Ectodermal cell (in vitro differentiated cells): ENCODE results near the gene ZNF169.
"Not testable (repeated sequence)": the region's sequence is repeated elsewhere in the genome, so short reads cannot be mapped to it uniquely, and the experiment has no call there.

Experiments used
- H3K27ac ChIP-seq: 2 replicates; pipeline ENCODE4 v1.7.0; 2013; ENCODE audit warnings: mild to moderate bottlenecking, low read depth, low read length; ENCODE audit not compliant: insufficient read depth, poor library complexity, severe bottlenecking
- H3K27me3 ChIP-seq: 2 replicates; pipeline ENCODE4 v1.7.0; 2013; ENCODE audit warnings: mild to moderate bottlenecking, low read length; ENCODE audit not compliant: insufficient read depth, control insufficient read depth, poor library complexity, severe bottlenecking
- H3K36me3 ChIP-seq: one replicate; pipeline ENCODE4 v1.7.0; 2013; ENCODE audit warnings: low read length; ENCODE audit not compliant: control insufficient read depth, insufficient read depth
- H3K4me1 ChIP-seq: one replicate; pipeline ENCODE4 v1.7.0; 2013; ENCODE audit warnings: low read length; ENCODE audit not compliant: control insufficient read depth, insufficient read depth
- H3K4me3 ChIP-seq: 2 replicates; pipeline ENCODE4 v1.7.0; 2013; ENCODE audit warnings: low read depth, low read length, control low read depth; ENCODE audit not compliant: insufficient read depth
- H3K9me3 ChIP-seq: 2 replicates; pipeline ENCODE4 v1.7.0; 2013; ENCODE audit warnings: mild to moderate bottlenecking, low read length, moderate library complexity; ENCODE audit not compliant: control insufficient read depth
- WGBS, 2 experiments: methylation state at CpG; one replicate each; pipeline ENCODE4 v1.1.7; 2013; ENCODE audit warnings: missing lambda C conversion rate in 2 of 2; 5-methylcytosine and 5-hydroxymethylcytosine counted together

ZNF169 gene

GRCh38 chr9:94245651-94246050 is 13.4 kb upstream of the ZNF169 start:
- Histone ChIP-seq H3K27ac (no peak overlapping the region), H3K36me3 (no peaks in the 10 kb centered on the region), H3K4me3 (no peak overlapping the region), H3K27me3 (no peaks in the 10 kb centered on the region), H3K9me3 (no peaks in the 10 kb centered on the region), H3K4me1 (no peaks in the 10 kb centered on the region)
- 93 to 97% methylated on average over 2 of the region's 2 CpGs for WGBS, 2 experiments

DNA sequence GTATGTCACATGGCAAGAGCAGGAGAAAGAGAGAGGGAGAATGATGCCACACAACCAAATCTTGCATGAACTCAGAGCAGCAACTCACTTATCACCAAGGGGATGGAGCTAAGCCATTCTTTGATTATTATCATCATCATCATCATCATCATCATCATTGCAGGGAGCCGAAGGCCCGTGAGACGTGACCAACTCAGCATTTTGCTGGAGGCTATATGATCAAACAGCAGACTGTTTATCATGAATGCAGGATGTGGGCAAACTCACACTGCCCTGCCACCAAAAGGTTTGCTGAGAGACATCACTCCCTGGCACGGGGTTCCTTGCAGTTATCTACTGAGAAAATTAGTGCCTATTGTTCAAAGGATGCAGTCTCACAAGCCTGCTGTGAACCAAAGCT is 8.6 kb upstream of the ZNF169 start:
- Histone ChIP-seq H3K4me3 (no peak overlapping the region), H3K9me3 (no peaks in the 10 kb centered on the region), H3K36me3 (no peaks in the 10 kb centered on the region), H3K4me1 (no peaks in the 10 kb centered on the region), H3K27me3 (no peaks in the 10 kb centered on the region), H3K27ac (no peak overlapping the region)
- 64 to 78% methylated on average over 4 of the region's 4 CpGs for WGBS, 2 experiments

GRCh38 chr9:94256007-94256406 is 3.1 kb upstream of the ZNF169 start:
- Histone ChIP-seq H3K27me3 (no peaks in the 10 kb centered on the region), H3K27ac (no peak overlapping the region), H3K36me3 (no peaks in the 10 kb centered on the region), H3K4me3 (no peak overlapping the region), H3K9me3 (no peaks in the 10 kb centered on the region), H3K4me1 (no peaks in the 10 kb centered on the region)
- 86 to 92% methylated on average over 2 of the region's 2 CpGs for WGBS, 2 experiments

DNA sequence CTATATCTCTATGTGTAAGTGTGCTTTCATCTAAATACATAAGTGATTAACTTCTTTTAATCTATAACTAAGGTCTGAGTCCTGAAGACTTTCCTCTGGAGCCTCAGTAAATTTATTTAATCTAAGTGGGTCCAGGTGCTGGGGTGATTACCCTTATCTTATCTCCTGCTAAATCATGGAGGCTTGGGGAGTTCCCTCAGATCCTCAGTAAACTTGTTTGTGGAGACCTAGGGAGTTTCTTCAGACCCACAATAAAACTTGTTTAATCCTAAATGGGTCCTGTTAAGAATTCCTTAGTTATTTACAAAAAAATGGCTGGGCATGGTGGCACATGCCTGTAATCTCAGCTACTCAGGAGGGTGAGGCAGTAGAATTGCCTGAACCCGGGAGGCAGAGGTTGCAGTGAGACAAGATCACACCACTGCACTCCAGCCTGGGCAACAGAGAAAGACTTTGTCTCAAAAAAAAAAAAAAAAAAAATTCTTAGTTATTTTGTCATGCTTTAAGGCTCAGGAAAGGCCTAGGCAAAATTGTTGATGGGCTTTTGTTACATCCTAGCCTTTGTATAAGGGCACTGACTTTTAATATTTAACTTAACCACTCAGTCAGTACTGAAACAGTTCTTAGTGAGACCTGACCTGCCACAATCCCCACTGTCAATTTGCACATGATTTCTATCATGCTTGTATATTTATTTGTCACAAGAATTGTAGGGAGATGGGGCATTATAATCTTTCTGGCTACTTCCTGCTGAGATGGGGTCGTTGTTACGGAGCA is 6.7 kb downstream of the ZNF169 start:
- not testable (repeated sequence) for H3K27ac ChIP-seq, H3K27me3 ChIP-seq, H3K4me3 ChIP-seq, H3K9me3 ChIP-seq, H3K4me1 ChIP-seq, H3K36me3 ChIP-seq
- WGBS, 2 experiments, result 92 to 94% methylated on average over 3 of the region's 3 CpGs

DNA sequence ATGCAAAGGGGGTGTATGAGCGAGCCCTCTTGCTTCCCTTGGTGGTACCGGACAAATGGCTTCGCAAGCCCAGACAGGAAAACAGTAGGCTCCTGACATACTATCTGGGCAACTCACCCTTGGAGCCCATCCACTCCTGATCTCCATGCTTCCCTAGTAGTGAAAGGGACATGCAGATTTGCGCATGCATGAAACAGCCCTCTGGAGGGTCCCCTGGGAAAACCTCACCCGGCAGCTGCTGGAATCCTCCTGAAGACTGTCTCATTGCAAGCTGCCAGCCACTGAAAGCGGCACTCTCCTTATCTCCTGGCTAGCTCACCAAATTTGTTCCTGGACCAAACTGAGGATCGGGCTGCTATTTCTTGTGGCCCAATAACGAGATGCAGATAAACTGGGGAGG is 10.2 kb downstream of the ZNF169 start:
- Histone ChIP-seq H3K4me3 (no peak overlapping the region), H3K9me3 (peaks cover 3% of the 10 kb centered on the region), H3K36me3 (peaks cover under 1% of the 10 kb centered on the region), H3K27ac (no peak overlapping the region), H3K4me1 (no peaks in the 10 kb centered on the region), H3K27me3 (no peaks in the 10 kb centered on the region)
- 95 to 96% methylated on average over 6 to 8 of the region's 8 CpGs for WGBS, 2 experiments

DNA sequence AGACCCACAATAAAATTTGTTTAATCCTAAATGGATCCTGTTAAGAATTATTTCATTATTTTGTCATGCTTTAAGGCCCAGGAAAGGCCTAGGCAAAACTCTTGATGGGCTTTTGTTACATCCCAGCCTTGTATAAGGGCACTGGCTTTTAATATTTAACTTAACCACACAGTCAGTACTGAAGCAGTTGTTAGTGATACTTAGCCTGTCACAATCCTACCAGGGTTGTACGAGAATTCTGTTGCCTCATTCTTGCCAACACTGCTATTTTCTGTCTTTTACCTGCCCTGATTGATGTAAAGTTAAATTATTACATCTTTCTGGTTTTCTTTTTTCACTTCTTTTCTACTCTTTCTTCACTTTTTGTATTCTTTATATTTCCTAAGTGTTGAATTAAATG is 10.9 kb downstream of the ZNF169 start:
- Histone ChIP-seq H3K36me3 (no peaks in the 10 kb centered on the region), H3K9me3 (peaks cover 3% of the 10 kb centered on the region), H3K4me3 (no peak overlapping the region), H3K27me3 (no peaks in the 10 kb centered on the region), H3K4me1 (no peaks in the 10 kb centered on the region), H3K27ac (no peak overlapping the region)
- 92 to 94% methylated on average over 1 of the region's 1 CpG for WGBS, 2 experiments

DNA sequence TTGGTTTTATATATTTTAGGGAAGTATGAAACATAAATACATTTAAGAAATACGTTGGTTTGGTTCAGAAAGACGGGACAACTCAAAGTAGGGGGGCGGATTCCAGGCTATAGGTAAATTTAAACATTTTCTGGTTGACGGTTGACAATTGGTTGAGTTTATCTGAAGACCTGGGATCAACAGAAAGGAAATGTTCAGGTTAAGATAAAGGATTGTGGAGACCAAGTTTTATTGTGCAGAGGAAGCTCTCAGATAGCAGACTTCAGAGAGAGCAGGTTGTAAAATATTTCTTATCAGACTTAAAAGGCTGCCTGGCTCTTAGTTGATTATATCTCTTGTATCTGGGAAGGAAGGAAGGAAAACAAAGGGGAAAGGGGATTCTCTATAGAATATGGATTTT is 17.9 kb downstream of the ZNF169 start:
- H3K36me3 ChIP-seq, result peaks cover 12% of the 10 kb centered on the region
- H3K4me1 ChIP-seq, H3K4me3 ChIP-seq, H3K27ac ChIP-seq, H3K9me3 ChIP-seq, H3K27me3 ChIP-seq: not testable (repeated sequence)
- WGBS, 2 experiments, result 93 to 96% methylated on average over 4 of the region's 4 CpGs

- no peak overlapping the region for H3K4me3 ChIP-seq
- H3K27me3 ChIP-seq, result no peaks in the 10 kb centered on the region
- H3K27ac ChIP-seq, result no peak overlapping the region
- WGBS, 2 experiments, result 97 to 98% methylated on average over 6 of the region's 6 CpGs
- peaks cover 12% of the 10 kb centered on the region for H3K36me3 ChIP-seq
- no peaks in the 10 kb centered on the region for H3K4me1 ChIP-seq
- no peaks in the 10 kb centered on the region for H3K9me3 ChIP-seq
These were observed 18.9 kb downstream of the ZNF169 start for GRCh38 chr9:94277885-94278536.

DNA sequence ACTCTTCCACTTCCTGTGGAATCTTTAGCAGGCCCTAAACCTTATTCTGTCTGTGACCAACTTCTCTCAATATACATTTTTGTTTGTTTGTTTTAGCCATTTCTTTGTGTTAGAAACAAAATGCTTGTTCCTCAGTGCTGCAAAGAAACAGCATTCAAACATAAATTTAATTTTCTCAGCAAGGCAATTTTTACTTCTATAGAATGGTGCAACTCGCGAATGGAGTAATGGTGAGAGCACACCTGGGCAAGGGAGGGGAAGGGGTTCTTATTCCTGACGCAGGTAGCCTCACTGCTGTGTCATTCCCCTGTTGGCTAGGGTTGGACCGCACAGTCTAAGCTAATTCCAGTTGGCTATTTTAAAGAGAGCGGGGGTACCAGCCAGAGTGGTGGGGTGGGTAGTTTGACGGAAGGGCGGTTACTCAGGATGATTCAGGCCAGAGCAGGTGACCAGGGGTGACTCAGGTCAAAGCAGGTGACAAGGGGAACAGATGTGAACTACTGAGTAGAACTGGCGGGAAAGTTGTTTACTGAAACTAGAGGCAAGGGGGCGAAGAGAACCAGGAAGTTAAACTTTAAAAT is 21.4 kb downstream of the ZNF169 start:
- no peak overlapping the region for H3K27ac ChIP-seq
- no peaks in the 10 kb centered on the region for H3K4me1 ChIP-seq
- H3K27me3 ChIP-seq, result no peaks in the 10 kb centered on the region
- H3K9me3 ChIP-seq, result no peaks in the 10 kb centered on the region
- no peak overlapping the region for H3K4me3 ChIP-seq
- peaks cover 12% of the 10 kb centered on the region for H3K36me3 ChIP-seq
- 96 to 97% methylated on average over 8 of the region's 9 CpGs for WGBS, 2 experiments

GRCh38 chr9:94281101-94281500 is 22.0 kb downstream of the ZNF169 start:
- H3K27ac ChIP-seq, result no peak overlapping the region
- H3K9me3 ChIP-seq, result no peaks in the 10 kb centered on the region
- H3K27me3 ChIP-seq, result no peaks in the 10 kb centered on the region
- H3K36me3 ChIP-seq, result peaks cover 12% of the 10 kb centered on the region
- H3K4me1 ChIP-seq, result no peaks in the 10 kb centered on the region
- H3K4me3 ChIP-seq, result no peak overlapping the region
